OCI-LY1 (cell line): Measurements from ENCODE around the gene FHIT.

ENCODE experiments used
- CTCF ChIP-seq: fragments of 200-600 bp; sonication (generic), shearing (Covaris generic); IDR thresholded peaks from 2 replicates; pipeline ENCODE4 v1.5.1; 2017; ENCODE audit warnings: mild to moderate bottlenecking, antibody characterized with exemption, low read length, moderate library complexity, mixed read lengths
- EZH2 ChIP-seq: fragments of 200-600 bp; sonication (generic), shearing (Covaris generic); IDR thresholded peaks from 2 replicates; pipeline ENCODE4 v1.8.0; 2017; ENCODE audit warnings: borderline replicate concordance, mixed run types, mild to moderate bottlenecking, antibody characterized with exemption, low read length, moderate library complexity, mixed read lengths

GRCh38 chr3:59764171-59764570 is 1487.1 kb downstream of the FHIT start:
- TF ChIP-seq CTCF: no peak
- TF ChIP-seq EZH2: no peak
